NK-92 (cell line): ENCODE results near the gene UNC45B.
"Not testable (repeated sequence)": the region's sequence is repeated elsewhere in the genome, so short reads cannot be mapped to it uniquely, and the experiment has no call there.

Source experiments
- DNase-seq: peaks from one replicate; lab custom pipeline; 2025; ENCODE audit not compliant: unreplicated experiment; lab: John Stamatoyannopoulos, UW

The UNC45B gene

DNA sequence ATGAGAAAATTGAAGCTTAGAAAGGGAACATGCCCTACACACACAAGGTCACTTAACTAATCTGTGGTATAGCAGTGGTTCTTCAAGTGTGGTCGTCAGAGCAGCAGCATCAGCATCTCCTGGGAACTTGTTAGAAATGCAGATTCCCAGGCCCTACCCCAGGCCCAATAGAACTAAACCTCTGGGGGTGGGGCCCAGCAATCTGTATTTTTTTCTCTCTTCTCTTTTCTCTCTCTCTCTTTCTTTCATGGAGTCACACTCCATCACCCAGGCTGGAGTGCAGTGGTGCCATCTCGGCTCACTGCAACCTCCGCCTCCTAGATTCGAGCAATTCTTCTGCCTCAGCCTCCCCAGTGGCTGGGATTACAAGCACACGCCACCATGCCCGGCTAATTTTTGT is 9.4 kb upstream of the UNC45B start:
- DNase-seq: no peak

DNA sequence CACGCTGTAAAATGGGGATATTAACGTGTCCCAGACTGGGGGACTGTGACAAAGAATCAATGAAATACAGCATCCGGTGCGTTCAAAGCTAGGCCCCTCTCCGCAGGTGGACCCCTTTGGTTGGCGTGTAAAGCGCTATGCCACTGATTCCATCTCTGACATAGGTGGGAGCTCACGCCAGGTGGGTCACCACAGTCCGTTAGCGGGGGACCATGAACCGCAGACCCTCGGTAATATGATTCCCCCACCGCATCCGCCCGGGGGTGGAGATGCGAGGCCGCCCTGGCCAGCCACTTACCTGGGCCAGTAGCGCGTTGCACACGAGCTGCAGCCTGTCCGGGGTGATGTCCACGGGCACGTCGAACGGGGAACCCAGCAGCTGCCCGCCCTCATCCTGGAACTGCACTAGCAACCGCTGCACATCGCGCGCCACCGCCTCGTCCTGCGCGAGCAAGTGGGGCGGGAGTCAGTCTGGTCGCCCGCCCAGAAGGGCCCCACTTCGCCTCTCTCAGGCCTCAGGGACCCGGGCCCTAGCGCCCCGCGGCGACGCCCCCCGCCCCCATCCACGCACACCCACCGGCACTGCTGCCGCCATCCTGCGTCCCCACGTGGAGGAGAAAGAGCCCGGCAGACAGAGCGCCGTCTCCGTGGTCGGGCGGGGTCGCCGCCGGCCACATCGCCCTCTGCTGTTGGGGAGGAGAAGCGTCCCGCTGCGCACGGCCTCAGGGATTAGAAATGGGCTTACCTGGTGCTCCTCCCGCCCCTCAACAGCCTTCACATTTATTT is 5.7 kb upstream of the UNC45B start, which contains the start of gene NLE1:
Gene NLE1 (minus strand): TSS at position 623 of the 786 bp plus-strand sequence. CDS start 28 bp downstream, at position 595.
- DNase-seq: no peak

DNA sequence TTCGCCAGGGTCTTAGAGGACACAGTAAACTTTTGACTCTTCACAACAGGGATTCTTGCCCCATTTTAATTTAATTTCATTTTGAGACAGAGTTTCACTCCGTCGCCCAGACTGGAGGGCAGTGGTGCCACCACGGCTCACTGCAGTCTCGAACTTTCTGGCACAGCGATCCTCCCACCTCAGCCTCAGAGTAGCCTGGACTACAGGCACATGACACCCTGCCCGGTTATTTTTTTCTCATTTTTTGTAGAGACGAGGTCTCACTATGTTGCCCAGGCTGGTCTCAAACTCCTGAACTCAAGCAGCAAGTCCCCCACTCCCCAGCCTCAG is 5.2 kb upstream of the UNC45B start:
- no peak for DNase-seq

GRCh38 chr17:35144840-35145239 is 2.8 kb upstream of the UNC45B start:
- no peak for DNase-seq

GRCh38 chr17:35146214-35146833 is 1.3 kb upstream of the UNC45B start:
- DNase-seq: no peak

DNA sequence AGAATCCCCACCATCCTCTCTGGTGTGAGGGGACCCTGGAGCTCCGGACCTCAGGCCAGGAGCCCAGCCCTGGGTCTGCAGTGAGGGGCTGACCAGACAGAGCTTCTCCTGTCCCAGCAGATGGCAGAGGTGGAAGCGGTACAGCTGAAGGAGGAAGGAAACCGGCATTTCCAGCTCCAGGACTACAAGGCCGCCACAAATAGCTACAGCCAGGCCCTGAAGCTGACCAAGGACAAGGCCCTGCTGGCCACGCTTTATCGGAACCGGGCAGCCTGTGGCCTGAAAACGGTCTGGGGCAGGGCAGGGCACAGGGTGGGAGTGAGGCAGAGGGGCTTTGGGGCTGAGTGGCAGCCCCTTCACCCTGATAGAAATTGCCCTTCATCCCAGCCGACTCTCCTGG is 527 bp downstream of the UNC45B start:
- DNase-seq: no peak

GRCh38 chr17:35149941-35150340 is 2.3 kb downstream of the UNC45B start:
- DNase-seq: no peak

DNA sequence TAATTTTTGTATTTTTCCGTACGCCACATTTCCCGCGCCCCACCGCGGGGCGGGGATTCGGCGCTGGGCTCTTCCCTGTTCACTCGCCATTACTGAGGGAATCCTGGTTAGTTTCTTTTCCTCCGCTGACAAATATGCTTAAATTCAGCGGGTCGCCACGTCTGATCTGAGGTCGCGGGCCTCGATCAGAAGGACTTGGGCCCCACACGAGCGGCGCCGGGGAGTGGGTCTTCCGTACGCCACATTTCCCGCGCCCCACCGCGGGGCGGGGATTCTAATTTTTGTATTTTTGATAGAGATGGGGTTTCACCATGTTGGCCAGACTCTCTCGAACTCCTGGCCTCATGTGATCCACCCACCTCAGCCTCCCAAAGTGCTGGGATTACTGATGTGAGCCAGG is 3.5 kb downstream of the UNC45B start:
- DNase-seq: not testable (repeated sequence)

GRCh38 chr17:35152421-35153140 is 5.0 kb downstream of the UNC45B start:
- DNase-seq: no peak

- DNase-seq: no peak
Measured at GRCh38 chr17:35154196-35155165, 6.9 kb downstream of the UNC45B start.

GRCh38 chr17:35155246-35155645 is 7.6 kb downstream of the UNC45B start:
- no peak for DNase-seq

GRCh38 chr17:35159940-35160339 is 12.3 kb downstream of the UNC45B start:
- DNase-seq: no peak

DNA sequence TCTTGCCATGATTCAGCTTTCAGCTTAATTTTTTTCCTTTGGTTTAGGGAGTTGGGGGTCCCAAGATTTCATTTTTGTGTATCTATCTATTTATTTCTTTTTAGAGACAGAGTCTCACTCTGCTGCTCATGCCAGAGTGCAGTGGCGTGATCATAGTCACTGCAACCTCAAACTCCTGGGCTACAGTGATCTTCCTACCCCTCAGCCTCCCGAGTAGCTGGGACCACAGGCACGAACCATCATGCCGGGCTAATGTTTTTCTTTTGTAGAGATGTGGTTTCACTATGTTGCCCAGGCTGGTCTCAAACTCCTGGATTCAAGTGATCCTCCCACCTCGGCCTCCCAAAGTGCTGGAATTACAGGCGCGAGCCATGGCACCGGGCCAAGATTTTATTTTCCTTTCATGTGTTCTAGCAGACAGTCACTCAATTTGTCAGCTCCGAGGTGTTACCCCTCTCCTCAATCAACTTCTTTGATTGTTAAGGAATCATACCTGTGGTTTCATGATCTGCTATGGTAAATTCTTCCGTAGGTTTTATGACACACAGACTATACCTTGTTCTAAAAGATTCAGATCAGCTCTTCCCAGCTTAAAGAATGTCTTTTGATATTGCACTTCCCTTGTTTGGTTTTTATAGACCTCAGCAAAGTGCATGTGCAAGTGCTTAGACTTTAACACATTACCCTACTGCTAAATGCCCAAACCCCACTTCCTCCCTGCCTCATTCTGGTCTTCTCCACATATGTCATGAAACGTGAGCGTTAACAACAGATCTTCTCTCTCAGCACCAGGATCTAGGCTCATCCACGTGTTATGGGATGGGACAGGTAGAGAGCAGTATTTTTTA is 13.0 kb downstream of the UNC45B start:
- DNase-seq: no peak

- DNase-seq: no peak
Measured at GRCh38 chr17:35161281-35161761, 13.7 kb downstream of the UNC45B start.

- DNase-seq: no peak
Measured at GRCh38 chr17:35162755-35163154, 15.1 kb downstream of the UNC45B start.

- no peak for DNase-seq
Measured at GRCh38 chr17:35163886-35164285, 16.3 kb downstream of the UNC45B start.

GRCh38 chr17:35164716-35165115 is 17.1 kb downstream of the UNC45B start:
- no peak for DNase-seq

GRCh38 chr17:35166526-35166925 is 18.9 kb downstream of the UNC45B start:
- no peak for DNase-seq

GRCh38 chr17:35167046-35167445 is 19.4 kb downstream of the UNC45B start:
- no peak for DNase-seq

- no peak for DNase-seq
Measured at GRCh38 chr17:35167666-35168065, 20.0 kb downstream of the UNC45B start.
